Measurements from ENCODE around the gene CD300E. TPM values are rescaled to one million over a fixed set of nuclear protein-coding genes. Genes with fewer than 3 reads are reported as not detected.

Gene CD300E
- total and polyA plus RNA-seq, 7 donors, result 0.09 to 0.50 (median 0.24) TPM; not detected in 1

DNA sequence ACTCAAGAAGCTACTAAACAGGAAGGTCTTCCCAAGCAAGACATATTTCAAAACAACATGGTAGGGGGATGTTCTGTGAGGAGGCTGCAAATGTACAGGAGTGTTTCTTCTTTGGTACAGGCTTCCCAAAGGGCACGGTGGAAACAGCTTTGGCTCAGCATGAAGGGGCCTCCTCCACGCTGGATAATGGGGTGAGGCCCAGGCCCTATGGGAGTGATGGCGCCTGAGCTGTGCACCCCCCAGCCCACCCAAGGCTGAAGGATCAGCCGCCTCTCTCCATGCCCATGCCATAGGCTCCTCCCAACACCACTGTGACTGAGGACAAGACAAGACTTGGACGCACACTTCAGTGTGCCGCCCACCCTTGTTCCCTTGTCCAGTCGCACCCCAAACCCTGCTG is 6.8 kb downstream of the CD300E start:
- H3K4me3 ChIP-seq, result no peak overlapping the region
- H3K27ac ChIP-seq, result no peak overlapping the region
- DNase-seq (no peak), ATAC-seq (no peak)
- H3K9me3 ChIP-seq, result no peaks in the 10 kb centered on the region
- WGBS, 3 donors, result 91 to 93% (median 92%) methylated on average over 7 of the region's 7 CpGs
- H3K36me3 ChIP-seq (ENCODE audit: insufficient read depth in 1 of 2, low read depth in 1 of 2), result no peaks in the 10 kb centered on the region
- TF ChIP-seq, protein P1, sequence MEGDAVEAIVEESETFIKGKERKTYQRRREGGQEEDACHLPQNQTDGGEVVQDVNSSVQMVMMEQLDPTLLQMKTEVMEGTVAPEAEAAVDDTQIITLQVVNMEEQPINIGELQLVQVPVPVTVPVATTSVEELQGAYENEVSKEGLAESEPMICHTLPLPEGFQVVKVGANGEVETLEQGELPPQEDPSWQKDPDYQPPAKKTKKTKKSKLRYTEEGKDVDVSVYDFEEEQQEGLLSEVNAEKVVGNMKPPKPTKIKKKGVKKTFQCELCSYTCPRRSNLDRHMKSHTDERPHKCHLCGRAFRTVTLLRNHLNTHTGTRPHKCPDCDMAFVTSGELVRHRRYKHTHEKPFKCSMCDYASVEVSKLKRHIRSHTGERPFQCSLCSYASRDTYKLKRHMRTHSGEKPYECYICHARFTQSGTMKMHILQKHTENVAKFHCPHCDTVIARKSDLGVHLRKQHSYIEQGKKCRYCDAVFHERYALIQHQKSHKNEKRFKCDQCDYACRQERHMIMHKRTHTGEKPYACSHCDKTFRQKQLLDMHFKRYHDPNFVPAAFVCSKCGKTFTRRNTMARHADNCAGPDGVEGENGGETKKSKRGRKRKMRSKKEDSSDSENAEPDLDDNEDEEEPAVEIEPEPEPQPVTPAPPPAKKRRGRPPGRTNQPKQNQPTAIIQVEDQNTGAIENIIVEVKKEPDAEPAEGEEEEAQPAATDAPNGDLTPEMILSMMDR (IDR thresholded peaks at IDR 0.05), result no peak
- peaks cover 0 to 20% (median 5%) of the 10 kb centered on the region in 3 donors for H3K27me3 ChIP-seq (ENCODE audit: insufficient read depth in 3 of 3, low read length in 2 of 3)
- no peaks in the 10 kb centered on the region for H3K4me1 ChIP-seq
- intact Hi-C loops (cut with DNase I), result no loop called here

DNA sequence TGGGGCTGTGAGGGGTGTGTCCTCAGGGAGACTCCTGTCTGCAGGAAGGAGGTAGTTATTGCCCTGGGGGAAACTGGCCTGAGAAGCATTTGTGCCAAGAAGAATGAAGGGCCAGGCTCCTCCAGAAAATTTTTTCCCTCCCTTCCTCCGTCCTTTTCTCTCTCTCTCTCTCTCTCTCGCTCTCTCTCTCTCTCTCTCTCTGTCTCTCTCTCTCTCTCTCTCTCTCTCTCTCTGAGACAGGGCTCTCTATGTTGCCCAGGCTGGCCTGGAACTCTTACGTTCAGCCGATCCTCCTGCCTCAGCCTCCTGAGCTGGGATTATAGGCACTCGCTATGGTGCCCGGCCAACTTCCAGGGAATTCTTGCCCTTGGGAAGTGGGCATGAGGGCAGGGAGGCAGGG is 11.5 kb downstream of the CD300E start:
- H3K27ac ChIP-seq, result no peak overlapping the region
- H3K27me3 ChIP-seq (ENCODE audit: insufficient read depth in 3 of 3, low read length in 2 of 3), result peaks cover 0 to 32% (median 3%) of the 10 kb centered on the region in 3 donors
- intact Hi-C loops (cut with DNase I), result no loop called here
- 74 to 89% (median 84%) methylated on average over 5 to 6 of the region's 6 CpGs for WGBS, 3 donors
- no peak overlapping the region for H3K4me3 ChIP-seq
- ATAC-seq (no peak), DNase-seq (no peak)
- H3K36me3 ChIP-seq (ENCODE audit: insufficient read depth in 1 of 2, low read depth in 1 of 2), result no peaks in the 10 kb centered on the region
- H3K9me3 ChIP-seq, result no peaks in the 10 kb centered on the region
- TF ChIP-seq, protein P1 (IDR thresholded peaks at IDR 0.05), result no peak
- H3K4me1 ChIP-seq, result no peaks in the 10 kb centered on the region

DNA sequence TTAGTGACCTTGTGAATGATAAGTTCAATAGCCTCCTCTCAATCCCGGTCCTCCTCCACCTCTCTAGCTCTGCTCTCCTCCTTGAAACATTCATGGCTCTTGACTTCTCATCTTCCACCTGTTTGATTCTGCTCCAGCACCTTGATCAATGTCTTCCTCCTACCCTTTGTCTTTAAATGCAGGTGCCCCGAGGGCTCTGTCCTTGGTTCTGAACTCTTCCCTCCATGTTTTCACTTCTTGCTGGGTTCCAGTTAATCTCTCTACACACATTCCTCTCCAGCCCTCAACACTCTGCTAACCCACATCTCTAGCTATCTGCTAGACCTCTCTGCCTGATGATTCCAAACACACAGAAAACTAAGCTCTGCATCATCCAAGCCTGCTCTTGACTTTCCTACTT is 13.4 kb downstream of the CD300E start:
- ATAC-seq, result no peak
- no peaks in the 10 kb centered on the region for H3K36me3 ChIP-seq (ENCODE audit: insufficient read depth in 1 of 2, low read depth in 1 of 2)
- no peaks in the 10 kb centered on the region for H3K9me3 ChIP-seq
- TF ChIP-seq, protein P1 (IDR thresholded peaks at IDR 0.05), result no peak
- no peak overlapping the region for H3K27ac ChIP-seq
- H3K4me3 ChIP-seq, result no peak overlapping the region
- intact Hi-C loops (cut with DNase I), result no loop called here
- H3K27me3 ChIP-seq (ENCODE audit: insufficient read depth in 3 of 3, low read length in 2 of 3), result peaks cover 0 to 17% (median 3%) of the 10 kb centered on the region in 3 donors
- no peak for DNase-seq
- no peaks in the 10 kb centered on the region for H3K4me1 ChIP-seq
- WGBS, 3 donors, result 28 to 34% (median 31%) methylated on average over 2 of the region's 2 CpGs

DNA sequence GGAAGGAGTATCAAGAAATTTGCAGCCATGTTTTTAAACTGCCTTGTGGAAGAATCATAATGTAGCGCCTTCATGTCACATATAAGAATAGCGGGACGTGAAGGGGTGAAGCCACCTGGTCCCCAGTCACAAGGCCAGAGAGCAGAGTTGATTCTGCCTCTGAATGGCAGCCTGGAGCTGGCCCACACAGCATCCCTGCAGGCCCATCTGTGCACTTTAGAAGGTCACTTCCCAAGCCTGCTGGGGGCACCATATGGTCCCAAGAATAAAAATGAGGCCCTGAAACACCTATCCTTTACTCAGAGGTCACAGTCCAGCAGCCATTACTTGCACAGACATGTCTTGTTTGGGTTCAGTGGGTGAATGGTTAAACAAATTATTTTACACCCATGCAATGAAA is 15.0 kb downstream of the CD300E start:
- TF ChIP-seq, protein P1 (IDR thresholded peaks at IDR 0.05), result no peak
- intact Hi-C loops (cut with DNase I), result no loop called here
- H3K27ac ChIP-seq, result no peak overlapping the region
- H3K4me1 ChIP-seq, result no peaks in the 10 kb centered on the region
- no peaks in the 10 kb centered on the region for H3K36me3 ChIP-seq (ENCODE audit: insufficient read depth in 1 of 2, low read depth in 1 of 2)
- no peak overlapping the region for H3K4me3 ChIP-seq
- H3K27me3 ChIP-seq (ENCODE audit: insufficient read depth in 3 of 3, low read length in 2 of 3), result peaks cover 0 to 12% (median 0%) of the 10 kb centered on the region in 3 donors
- DNase-seq, result no peak
- H3K9me3 ChIP-seq, result no peaks in the 10 kb centered on the region
- ATAC-seq, result no peak
- 91 to 96% (median 94%) methylated on average over 3 of the region's 3 CpGs for WGBS, 3 donors

DNA sequence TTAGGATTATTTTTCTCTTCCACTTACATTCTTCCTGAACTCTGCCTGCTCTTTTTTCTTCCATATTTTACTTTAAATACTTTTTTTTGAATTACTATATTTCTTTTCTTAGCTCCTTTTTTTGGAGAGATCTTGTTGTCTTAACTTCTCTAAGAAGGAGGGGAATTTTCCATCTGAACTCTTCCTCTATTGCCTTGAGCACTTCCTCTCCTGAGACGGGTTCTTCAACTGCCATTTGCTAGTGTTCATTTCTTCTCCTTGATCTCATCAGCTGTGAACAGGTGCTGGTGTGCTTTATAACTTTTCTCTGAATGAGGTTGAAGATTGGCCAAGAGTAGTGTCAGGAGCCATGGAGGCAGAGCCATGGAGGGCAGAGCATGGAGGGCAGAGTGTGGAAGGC is 16.3 kb downstream of the CD300E start:
- peaks cover 0 to 12% (median 0%) of the 10 kb centered on the region in 3 donors for H3K27me3 ChIP-seq (ENCODE audit: insufficient read depth in 3 of 3, low read length in 2 of 3)
- WGBS, 3 donors, result 49 to 71% (median 57%) methylated on average over 1 of the region's 1 CpG
- TF ChIP-seq, protein P1 (IDR thresholded peaks at IDR 0.05), result no peak
- H3K4me3 ChIP-seq, result no peak overlapping the region
- no peak overlapping the region for H3K27ac ChIP-seq
- H3K4me1 ChIP-seq, result no peaks in the 10 kb centered on the region
- no peaks in the 10 kb centered on the region for H3K36me3 ChIP-seq (ENCODE audit: insufficient read depth in 1 of 2, low read depth in 1 of 2)
- ATAC-seq (no peak), DNase-seq (no peak)
- intact Hi-C loops (cut with DNase I), result no loop called here
- H3K9me3 ChIP-seq, result no peaks in the 10 kb centered on the region
